ENCODE results near the gene IL10RB.

DNA sequence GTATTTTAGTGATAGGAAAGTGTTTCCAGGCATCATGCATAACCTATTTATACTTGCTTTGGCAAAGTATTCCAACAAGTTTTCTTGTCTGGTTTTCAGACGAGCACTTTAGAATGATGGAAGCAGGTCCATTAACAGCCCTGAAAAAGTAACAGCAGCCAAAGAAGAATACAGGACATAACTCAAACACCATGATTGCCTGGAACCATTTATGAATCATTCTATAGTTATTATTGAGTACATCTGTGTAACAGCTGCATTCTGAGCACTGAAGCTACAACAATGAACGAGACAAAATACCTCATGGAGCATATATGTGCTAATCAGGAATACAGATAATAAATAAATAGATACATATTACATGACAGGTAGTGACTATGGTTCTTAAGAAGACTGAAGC, 12.6 kb downstream of the IL10RB start:
- TF ChIP-seq, protein P1, sequence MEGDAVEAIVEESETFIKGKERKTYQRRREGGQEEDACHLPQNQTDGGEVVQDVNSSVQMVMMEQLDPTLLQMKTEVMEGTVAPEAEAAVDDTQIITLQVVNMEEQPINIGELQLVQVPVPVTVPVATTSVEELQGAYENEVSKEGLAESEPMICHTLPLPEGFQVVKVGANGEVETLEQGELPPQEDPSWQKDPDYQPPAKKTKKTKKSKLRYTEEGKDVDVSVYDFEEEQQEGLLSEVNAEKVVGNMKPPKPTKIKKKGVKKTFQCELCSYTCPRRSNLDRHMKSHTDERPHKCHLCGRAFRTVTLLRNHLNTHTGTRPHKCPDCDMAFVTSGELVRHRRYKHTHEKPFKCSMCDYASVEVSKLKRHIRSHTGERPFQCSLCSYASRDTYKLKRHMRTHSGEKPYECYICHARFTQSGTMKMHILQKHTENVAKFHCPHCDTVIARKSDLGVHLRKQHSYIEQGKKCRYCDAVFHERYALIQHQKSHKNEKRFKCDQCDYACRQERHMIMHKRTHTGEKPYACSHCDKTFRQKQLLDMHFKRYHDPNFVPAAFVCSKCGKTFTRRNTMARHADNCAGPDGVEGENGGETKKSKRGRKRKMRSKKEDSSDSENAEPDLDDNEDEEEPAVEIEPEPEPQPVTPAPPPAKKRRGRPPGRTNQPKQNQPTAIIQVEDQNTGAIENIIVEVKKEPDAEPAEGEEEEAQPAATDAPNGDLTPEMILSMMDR (IDR thresholded peaks at IDR 0.05; ENCODE audit: low read depth, low read length), result no peak
- no peak for TF ChIP-seq EZH2phosphoT487 (IDR thresholded peaks at IDR 0.05; ENCODE audit: low read depth)

Measured in OCI-LY3 (cell line).